ENCODE measurements around the gene MBD3L4.

Gene MBD3L4

DNA sequence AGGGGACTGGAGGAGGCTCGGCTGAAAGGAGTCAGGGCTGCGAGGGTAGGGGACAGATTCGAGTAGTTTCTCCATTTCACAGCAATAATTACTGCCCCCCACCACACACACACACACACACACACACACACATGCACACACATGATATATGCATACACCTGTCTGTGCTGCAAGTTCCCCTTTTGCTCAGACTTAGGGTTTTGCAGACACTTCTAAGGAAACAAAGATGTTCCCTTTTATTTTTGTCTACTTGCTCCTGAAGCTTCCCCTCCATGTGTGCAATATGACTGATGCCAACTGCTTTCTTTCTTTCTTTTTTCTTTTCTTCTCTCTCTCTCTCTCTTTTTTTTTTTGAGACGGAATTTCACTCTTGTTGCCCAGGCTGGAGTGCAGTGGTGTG, 32.1 kb downstream of the MBD3L4 start:
- TF ChIP-seq, protein P1, sequence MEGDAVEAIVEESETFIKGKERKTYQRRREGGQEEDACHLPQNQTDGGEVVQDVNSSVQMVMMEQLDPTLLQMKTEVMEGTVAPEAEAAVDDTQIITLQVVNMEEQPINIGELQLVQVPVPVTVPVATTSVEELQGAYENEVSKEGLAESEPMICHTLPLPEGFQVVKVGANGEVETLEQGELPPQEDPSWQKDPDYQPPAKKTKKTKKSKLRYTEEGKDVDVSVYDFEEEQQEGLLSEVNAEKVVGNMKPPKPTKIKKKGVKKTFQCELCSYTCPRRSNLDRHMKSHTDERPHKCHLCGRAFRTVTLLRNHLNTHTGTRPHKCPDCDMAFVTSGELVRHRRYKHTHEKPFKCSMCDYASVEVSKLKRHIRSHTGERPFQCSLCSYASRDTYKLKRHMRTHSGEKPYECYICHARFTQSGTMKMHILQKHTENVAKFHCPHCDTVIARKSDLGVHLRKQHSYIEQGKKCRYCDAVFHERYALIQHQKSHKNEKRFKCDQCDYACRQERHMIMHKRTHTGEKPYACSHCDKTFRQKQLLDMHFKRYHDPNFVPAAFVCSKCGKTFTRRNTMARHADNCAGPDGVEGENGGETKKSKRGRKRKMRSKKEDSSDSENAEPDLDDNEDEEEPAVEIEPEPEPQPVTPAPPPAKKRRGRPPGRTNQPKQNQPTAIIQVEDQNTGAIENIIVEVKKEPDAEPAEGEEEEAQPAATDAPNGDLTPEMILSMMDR (IDR thresholded peaks at IDR 0.05; ENCODE audit: insufficient read depth, low read depth, low read length, missing control alignments), result no peak
- DNase-seq (ENCODE audit: low read depth), result no peak
- no peak overlapping the region for H3K4me3 ChIP-seq (ENCODE audit: low read depth, low read length)

DNA sequence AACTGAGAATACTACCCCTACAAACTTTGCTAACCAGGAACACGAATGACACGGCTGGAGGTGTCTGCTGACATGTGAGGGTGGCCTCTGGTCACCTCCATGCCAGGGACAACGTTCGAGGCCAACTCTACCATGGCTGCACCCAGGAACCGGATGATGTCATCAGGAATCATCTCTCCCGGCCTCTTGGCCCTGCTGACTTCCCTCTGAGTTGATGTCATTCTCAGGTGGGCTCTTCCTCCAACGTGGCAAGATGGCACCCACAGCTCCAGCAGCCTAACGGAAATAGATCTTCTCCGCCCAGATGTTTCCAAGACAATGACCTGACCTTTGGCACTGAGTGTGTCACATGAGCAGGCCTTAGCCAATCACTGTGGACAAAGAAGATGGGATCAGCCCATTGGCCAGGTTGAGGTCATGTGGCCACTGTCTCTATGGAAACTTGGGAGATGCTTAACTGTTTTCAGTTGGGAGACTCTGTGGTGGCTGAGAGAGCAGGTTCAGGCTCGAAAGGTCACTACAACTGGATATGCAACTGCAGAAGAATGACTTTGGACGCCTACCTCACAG, 33.8 kb downstream of the MBD3L4 start:
- DNase-seq (ENCODE audit: low read depth), result no peak
- H3K4me3 ChIP-seq (ENCODE audit: low read depth, low read length), result no peak overlapping the region
- TF ChIP-seq, protein P1 (IDR thresholded peaks at IDR 0.05; ENCODE audit: insufficient read depth, low read depth, low read length, missing control alignments), result no peak

DNA sequence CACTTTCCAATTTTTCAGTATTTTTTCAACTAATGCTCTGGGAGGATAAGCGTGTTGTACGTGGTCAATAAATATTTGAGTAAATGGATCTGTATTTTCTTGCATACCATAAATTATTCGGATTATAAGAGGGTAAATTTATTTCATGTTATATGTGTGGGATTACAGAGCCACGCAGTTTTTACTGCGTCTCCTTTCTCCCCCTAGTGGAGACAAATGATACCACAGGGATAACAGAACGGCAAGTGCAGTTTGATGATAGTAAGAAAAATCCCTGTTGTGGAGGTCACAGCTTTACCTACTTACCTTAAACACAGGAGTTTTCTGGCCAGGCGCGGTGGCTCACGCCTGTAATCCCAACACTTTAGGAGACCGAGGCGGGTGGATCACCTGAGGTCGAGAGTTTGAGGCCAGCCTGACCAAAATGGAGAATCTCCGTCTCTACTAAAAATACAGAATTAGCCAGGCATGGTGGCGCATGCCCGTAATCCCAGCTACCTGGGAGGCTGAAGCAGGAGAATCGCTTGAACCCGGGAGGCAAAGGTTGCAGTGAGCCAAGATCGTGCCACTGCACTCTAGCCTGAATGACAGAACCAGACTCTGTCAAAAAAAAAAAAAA, 35.6 kb downstream of the MBD3L4 start:
- DNase-seq (ENCODE audit: low read depth), result no peak
- TF ChIP-seq, protein P1 (IDR thresholded peaks at IDR 0.05; ENCODE audit: insufficient read depth, low read depth, low read length, missing control alignments), result no peak
- H3K4me3 ChIP-seq (ENCODE audit: low read depth, low read length), result no peak overlapping the region

DNA sequence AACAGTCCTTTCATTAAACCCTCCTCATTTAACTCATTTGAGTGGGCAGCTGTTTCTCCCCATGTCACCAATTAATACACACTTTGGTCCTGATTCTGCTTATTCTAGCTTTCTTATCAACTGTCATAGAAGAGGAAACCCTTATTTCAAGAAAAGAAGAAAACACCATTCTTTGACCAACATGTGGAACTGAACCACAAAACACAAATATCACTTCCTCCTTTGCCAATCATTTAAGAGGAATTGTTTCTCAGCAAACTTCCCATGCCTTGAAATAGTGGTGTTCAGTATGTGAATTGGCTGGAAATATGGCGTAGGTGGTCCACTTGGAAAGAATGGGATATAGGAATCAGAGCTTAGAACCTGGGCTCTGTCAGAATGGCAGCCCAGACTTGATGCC, 39.2 kb downstream of the MBD3L4 start:
- no peak for DNase-seq (ENCODE audit: low read depth)
- H3K4me3 ChIP-seq (ENCODE audit: low read depth, low read length), result no peak overlapping the region
- TF ChIP-seq, protein P1 (IDR thresholded peaks at IDR 0.05; ENCODE audit: insufficient read depth, low read depth, low read length, missing control alignments), result no peak

DNA sequence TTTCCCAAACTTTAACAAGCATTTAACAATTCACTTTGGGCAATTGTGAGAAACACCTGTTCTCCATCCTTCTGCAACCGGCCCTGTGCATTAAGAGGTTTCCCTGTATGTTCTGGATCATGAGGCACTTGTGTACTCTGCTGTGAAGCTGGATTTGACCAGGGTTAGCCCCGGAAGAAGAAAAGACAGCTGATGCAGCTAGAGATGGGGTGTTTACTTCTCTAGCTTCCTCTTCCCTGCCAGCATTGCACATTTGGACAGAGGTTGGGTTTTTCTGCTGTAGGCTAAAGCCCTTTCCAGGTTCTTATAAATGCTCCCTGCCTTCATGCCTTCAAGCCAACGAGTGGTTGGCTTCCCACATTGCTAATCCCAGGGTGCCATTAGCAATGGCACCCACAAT, 39.6 kb downstream of the MBD3L4 start:
- H3K4me3 ChIP-seq (ENCODE audit: low read depth, low read length), result no peak overlapping the region
- TF ChIP-seq, protein P1 (IDR thresholded peaks at IDR 0.05; ENCODE audit: insufficient read depth, low read depth, low read length, missing control alignments), result no peak
- DNase-seq (ENCODE audit: low read depth), result no peak

DNA sequence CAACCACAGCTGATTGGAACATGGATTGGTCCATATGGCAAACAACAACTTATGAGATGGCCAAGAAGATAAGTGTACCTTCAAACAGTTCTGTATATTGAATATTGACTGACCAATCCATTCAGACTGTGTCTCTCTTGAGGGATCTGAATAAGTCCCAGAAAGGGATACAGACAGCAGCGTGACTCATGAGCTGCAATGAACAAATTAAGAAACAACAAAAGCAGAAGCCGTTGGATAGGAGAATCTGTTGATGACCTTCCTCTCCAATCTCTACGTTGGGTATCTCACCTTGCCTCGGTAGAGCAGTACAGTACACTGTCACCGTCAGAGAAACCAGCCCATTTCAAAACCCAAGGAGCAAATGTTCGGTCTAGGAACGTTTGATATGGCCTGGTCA, 40.0 kb downstream of the MBD3L4 start:
- no peak for DNase-seq (ENCODE audit: low read depth)
- TF ChIP-seq, protein P1 (IDR thresholded peaks at IDR 0.05; ENCODE audit: insufficient read depth, low read depth, low read length, missing control alignments), result no peak
- H3K4me3 ChIP-seq (ENCODE audit: low read depth, low read length), result no peak overlapping the region

All from GM12865 (cell line).